HEK293 (cell line): ENCODE results near the gene VIPR2.
A peak's percentile ranks its signal among the peaks of the same experiment; 100 is the strongest.

Experiments
- CTCF ChIA-PET: fragments of 350-600 bp; formaldehyde crosslinking; extraction: SDS; loops from one replicate; lab custom pipeline; 2021; ENCODE audit warnings: antibody characterized with exemption; lab: Yijun Ruan, JAX
- POLR2A ChIA-PET: fragments of 300-600 bp; formaldehyde crosslinking; extraction: SDS; loops from one replicate; lab custom pipeline; 2020; ENCODE audit warnings: antibody characterized with exemption, inconsistent platforms; lab: Yijun Ruan, JAX
- H3K27ac ChIP-seq: fragments of 200-500 bp; sonication (Bioruptor generic); 2 replicates; pipeline ENCODE4 v1.5.1; 2014; ENCODE audit warnings: low read depth, low read length, control low read depth, inconsistent platforms; ENCODE audit errors: extremely low read depth
- H3K36me3 ChIP-seq, 2 experiments: fragments of 200-500 bp in 1 of 2; sonication (Bioruptor generic) in 1 of 2; 1 replicate in 1 of 2; 2 replicates in 1 of 2; pipeline ENCODE4 v1.5.1; 2014 to 2017; ENCODE audit warnings: inconsistent platforms in 2 of 2, low read length in 2 of 2; ENCODE audit not compliant: control insufficient read depth in 2 of 2, insufficient read depth in 1 of 2
- H3K4me1 ChIP-seq: fragments of 200-500 bp; sonication (Bioruptor generic); 2 replicates; pipeline ENCODE4 v1.5.1; 2014; ENCODE audit warnings: mild to moderate bottlenecking, low read length, inconsistent platforms; ENCODE audit not compliant: control insufficient read depth, insufficient read depth
- H3K4me3 ChIP-seq: 2 replicates; pipeline ENCODE4 v1.5.1; 2011; ENCODE audit warnings: low read depth, mild to moderate bottlenecking, control low read depth, low read length, moderate library complexity
- H3K9me3 ChIP-seq: fragments of 200-500 bp; sonication (Bioruptor generic); 2 replicates; pipeline ENCODE4 v1.5.1; 2014; ENCODE audit warnings: low read depth, low read length, inconsistent platforms; ENCODE audit not compliant: control insufficient read depth, insufficient read depth
- EGR2 ChIP-seq: fragments of 450-650 bp; formaldehyde crosslinking; IDR thresholded peaks from 2 replicates; pipeline ENCODE4 v1.5.1; 2016; ENCODE audit warnings: low read depth, missing biosample characterization, missing genetic modification characterization
- GLIS1 ChIP-seq: fragments of 450-650 bp; formaldehyde crosslinking; IDR thresholded peaks from 2 replicates; pipeline ENCODE4 v1.5.1; 2016; ENCODE audit warnings: missing biosample characterization, missing genetic modification characterization
- OVOL3 ChIP-seq: fragments of 450-650 bp; formaldehyde crosslinking; IDR thresholded peaks from 2 replicates; pipeline ENCODE4 v1.5.1; 2016; ENCODE audit warnings: missing biosample characterization, missing genetic modification characterization
- PRDM2 ChIP-seq: fragments of 450-650 bp; formaldehyde crosslinking; IDR thresholded peaks from 2 replicates; pipeline ENCODE4 v1.5.1; 2016; ENCODE audit warnings: missing biosample characterization, missing genetic modification characterization, borderline replicate concordance
- SCRT2 ChIP-seq: fragments of 450-650 bp; formaldehyde crosslinking; IDR thresholded peaks from 2 replicates; pipeline ENCODE4 v1.5.1; 2016; ENCODE audit warnings: missing biosample characterization, missing genetic modification characterization
- TSHZ1 ChIP-seq: fragments of 450-650 bp; formaldehyde crosslinking; IDR thresholded peaks from 2 replicates; pipeline ENCODE4 v1.5.1; 2016; ENCODE audit warnings: missing biosample characterization, missing genetic modification characterization, borderline replicate concordance
- ZBTB10 ChIP-seq: fragments of 450-650 bp; formaldehyde crosslinking; IDR thresholded peaks from 2 replicates; pipeline ENCODE4 v1.5.1; 2016; ENCODE audit warnings: missing biosample characterization, missing genetic modification characterization
- ZBTB17 ChIP-seq: fragments of 450-650 bp; formaldehyde crosslinking; IDR thresholded peaks from 2 replicates; pipeline ENCODE4 v1.5.1; 2016; ENCODE audit warnings: missing biosample characterization, missing genetic modification characterization
- ZBTB26 ChIP-seq: fragments of 450-650 bp; formaldehyde crosslinking; optimal IDR thresholded peaks from 2 replicates; pipeline ENCODE3; 2016; ENCODE audit warnings: missing biosample characterization, mild to moderate bottlenecking, missing genetic modification characterization
- ZNF214 ChIP-seq: fragments of 450-650 bp; formaldehyde crosslinking; IDR thresholded peaks from 2 replicates; pipeline ENCODE4 v1.5.1; 2017; ENCODE audit warnings: missing biosample characterization, mild to moderate bottlenecking, missing genetic modification characterization, borderline replicate concordance
- ZNF266 ChIP-seq: fragments of 450-650 bp; formaldehyde crosslinking; IDR thresholded peaks from 2 replicates; pipeline ENCODE4 v1.5.1; 2016; ENCODE audit warnings: missing biosample characterization, missing genetic modification characterization, low read depth
- ZNF426 ChIP-seq: fragments of 450-650 bp; formaldehyde crosslinking; IDR thresholded peaks from 2 replicates; pipeline ENCODE4 v1.5.1; 2017; ENCODE audit warnings: missing biosample characterization, missing genetic modification characterization, mild to moderate bottlenecking, inconsistent platforms, moderate library complexity
- ZNF521 ChIP-seq: fragments of 450-650 bp; formaldehyde crosslinking; IDR thresholded peaks from 2 replicates; pipeline ENCODE4 v1.5.1; 2017; ENCODE audit warnings: missing biosample characterization, mild to moderate bottlenecking, missing genetic modification characterization
- ZNF544 ChIP-seq: fragments of 450-650 bp; formaldehyde crosslinking; IDR thresholded peaks from 2 replicates; pipeline ENCODE4 v1.5.0; 2017; ENCODE audit warnings: missing biosample characterization, missing genetic modification characterization
- ZNF654 ChIP-seq: fragments of 450-650 bp; formaldehyde crosslinking; IDR thresholded peaks from 2 replicates; pipeline ENCODE4 v1.5.1; 2016; ENCODE audit warnings: low read depth, missing biosample characterization, missing genetic modification characterization
- ZNF664 ChIP-seq: fragments of 450-650 bp; formaldehyde crosslinking; IDR thresholded peaks from 2 replicates; pipeline ENCODE4 v1.5.1; 2016; ENCODE audit warnings: missing biosample characterization, missing genetic modification characterization
- ZNF837 ChIP-seq: fragments of 450-650 bp; formaldehyde crosslinking; IDR thresholded peaks from 2 replicates; pipeline ENCODE4 v1.5.1; 2016; ENCODE audit warnings: missing biosample characterization, missing genetic modification characterization
- ZSCAN23 ChIP-seq: fragments of 450-650 bp; formaldehyde crosslinking; IDR thresholded peaks from 2 replicates; pipeline ENCODE4 v1.5.1; 2016; ENCODE audit warnings: missing biosample characterization, missing genetic modification characterization
- ZXDB ChIP-seq: fragments of 450-650 bp; formaldehyde crosslinking; IDR thresholded peaks from 2 replicates; pipeline ENCODE4 v1.5.1; 2016; ENCODE audit warnings: missing biosample characterization, missing genetic modification characterization
- TF ChIP-seq, protein P1 (sequence below): fragments of 450-650 bp; formaldehyde crosslinking; IDR thresholded peaks from 2 replicates; pipeline ENCODE4 v1.5.1; 2016; ENCODE audit warnings: missing biosample characterization, missing genetic modification characterization

VIPR2 gene

GRCh38 chr7:159031135-159031701 is 113.4 kb downstream of the VIPR2 start (continued):
- no peak for TF ChIP-seq ZBTB10 (tag by site-specific recombination)
- TF ChIP-seq ZNF266, result no peak
- no peak for TF ChIP-seq OVOL3 (tag by site-specific recombination)
- no peak for TF ChIP-seq ZNF544 (tag by site-specific recombination)
- no peak for TF ChIP-seq ZNF426 (tag by site-specific recombination)

GRCh38 chr7:159030490-159031134 is 114.1 kb downstream of the VIPR2 start:
- ChIA-PET CTCF (interaction anchor here (0.6 to 0.7 kb wide), 2 partner anchors 13 to 329 kb away, joined by 3 read pairs; no protein-coding TSS in a partner anchor), POLR2A (no interaction called here)
- no peaks in the 10 kb centered on the region for H3K36me3 ChIP-seq
- H3K27ac ChIP-seq, result no peak overlapping the region
- no peaks in the 10 kb centered on the region for H3K4me1 ChIP-seq
- H3K9me3 ChIP-seq, result no peaks in the 10 kb centered on the region
- H3K4me3 ChIP-seq, result peak overlapping the region; percentile 16
- TF ChIP-seq ZSCAN23 (tag by site-specific recombination) (no peak), PRDM2 (tag by site-specific recombination) (no peak), ZNF837 (tag by site-specific recombination) (no peak), ZBTB17 (tag by site-specific recombination) (0 out of 2 replicates have a peak, but pooled peaks have one; percentile 12), ZBTB26 (tag by site-specific recombination) (peak; percentile 47), ZNF664 (no peak), EGR2 (tag by site-specific recombination) (0 out of 2 replicates have a peak, but pooled peaks have one; percentile 19), ZNF266 (no peak), ZNF214 (no peak), GLIS1 (tag by site-specific recombination) (peak; percentile 26; the same call in 1 of the 2 replicates), ZNF521 (tag by site-specific recombination) (no peak), TSHZ1 (tag by site-specific recombination) (no peak), ZXDB (tag by site-specific recombination) (no peak), SCRT2 (tag by site-specific recombination) (no peak), ZNF654 (tag by site-specific recombination) (no peak)
- TF ChIP-seq, protein P1, sequence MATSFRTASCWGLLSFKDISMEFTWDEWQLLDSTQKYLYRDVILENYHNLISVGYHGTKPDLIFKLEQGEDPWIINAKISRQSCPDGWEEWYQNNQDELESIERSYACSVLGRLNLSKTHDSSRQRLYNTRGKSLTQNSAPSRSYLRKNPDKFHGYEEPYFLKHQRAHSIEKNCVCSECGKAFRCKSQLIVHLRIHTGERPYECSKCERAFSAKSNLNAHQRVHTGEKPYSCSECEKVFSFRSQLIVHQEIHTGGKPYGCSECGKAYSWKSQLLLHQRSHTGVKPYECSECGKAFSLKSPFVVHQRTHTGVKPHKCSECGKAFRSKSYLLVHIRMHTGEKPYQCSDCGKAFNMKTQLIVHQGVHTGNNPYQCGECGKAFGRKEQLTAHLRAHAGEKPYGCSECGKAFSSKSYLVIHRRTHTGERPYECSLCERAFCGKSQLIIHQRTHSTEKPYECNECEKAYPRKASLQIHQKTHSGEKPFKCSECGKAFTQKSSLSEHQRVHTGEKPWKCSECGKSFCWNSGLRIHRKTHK (tag by site-specific recombination), result no peak
